Measurements from ENCODE around the gene FOXP1. TPM values are rescaled to one million over a fixed set of nuclear protein-coding genes. Genes with fewer than 3 reads are reported as not detected.

FOXP1 gene
- total and polyA plus RNA-seq, 2 donors from 2014 or later, result 6.7 to 87.2 TPM

DNA sequence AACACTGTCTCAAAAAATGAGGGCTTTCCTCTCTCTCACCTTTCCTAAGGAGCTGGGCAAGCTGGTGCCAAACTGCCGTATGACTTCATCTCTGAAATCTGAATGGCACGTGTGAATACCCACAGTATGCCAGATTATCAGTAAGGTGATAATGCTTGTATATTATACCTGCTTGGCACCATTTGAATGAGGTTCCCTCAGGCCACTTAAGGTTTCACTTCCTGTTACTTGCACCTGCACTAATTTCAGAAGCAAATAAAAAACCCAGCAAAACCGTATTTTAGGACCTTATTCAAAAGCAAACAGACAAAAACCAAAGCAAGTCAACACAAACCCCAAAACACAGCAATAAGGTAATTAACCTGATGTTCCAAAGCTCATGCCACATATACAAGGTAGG, 19.7 kb downstream of the FOXP1 start:
- Histone ChIP-seq H3K4me1 (ENCODE audit: control insufficient read depth in 2 of 3, insufficient read depth in 2 of 3, low read depth in 1 of 3, low read length in 3 of 3) (no peaks in the 10 kb centered on the region), H3K27me3 (ENCODE audit: control insufficient read depth, insufficient read depth, low read length) (no peaks in the 10 kb centered on the region), H3K9ac (ENCODE audit: low read length in 3 of 3) (no peak overlapping the region), H3K27ac (ENCODE audit: low read depth in 2 of 2, low read length in 2 of 2) (no peak overlapping the region), H3K36me3 (ENCODE audit: control insufficient read depth in 2 of 3, insufficient read depth in 3 of 3, low read length in 3 of 3) (no peaks in the 10 kb centered on the region), H3K9me3 (ENCODE audit: control insufficient read depth in 2 of 3, insufficient read depth in 1 of 3, low read length in 3 of 3) (no peaks in the 10 kb centered on the region), H3K4me3 (ENCODE audit: low read length in 3 of 3) (no peak overlapping the region)
- FAIRE-seq (no peak), DNase-seq (no peak)
- no peak for TF ChIP-seq CTCF (IDR thresholded peaks at IDR 0.05; ENCODE audit: borderline replicate concordance, extremely low read depth, insufficient read depth)
- intact Hi-C loops (cut with DNase I), result no loop called here

DNA sequence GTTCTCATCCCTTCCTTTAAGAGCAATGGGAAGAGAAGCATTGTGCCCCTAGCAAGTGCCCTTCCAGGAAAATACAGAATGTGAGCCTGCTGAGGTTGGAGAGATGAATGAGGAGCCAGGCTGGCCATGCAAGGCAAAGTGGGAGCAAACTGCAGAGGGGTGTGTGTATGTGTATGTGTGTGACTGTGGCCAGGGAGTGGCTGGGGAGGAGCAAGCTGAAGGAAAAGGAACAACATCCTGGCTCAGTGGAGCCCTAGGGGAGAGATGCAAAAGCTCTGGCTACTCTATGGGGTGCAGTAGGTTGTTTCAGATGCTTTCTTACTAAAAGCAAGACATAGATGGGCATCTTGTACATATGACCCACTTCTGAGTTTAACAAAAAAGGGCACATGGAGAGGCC, 20.6 kb downstream of the FOXP1 start:
- H3K27me3 ChIP-seq (ENCODE audit: control insufficient read depth, insufficient read depth, low read length), result no peaks in the 10 kb centered on the region
- intact Hi-C loops (cut with DNase I), result no loop called here
- no peak for FAIRE-seq
- H3K4me1 ChIP-seq (ENCODE audit: control insufficient read depth in 2 of 3, insufficient read depth in 2 of 3, low read depth in 1 of 3, low read length in 3 of 3), result no peaks in the 10 kb centered on the region
- no peak overlapping the region for H3K27ac ChIP-seq (ENCODE audit: low read depth in 2 of 2, low read length in 2 of 2)
- no peak for TF ChIP-seq CTCF (IDR thresholded peaks at IDR 0.05; ENCODE audit: borderline replicate concordance, extremely low read depth, insufficient read depth)
- H3K4me3 ChIP-seq (ENCODE audit: low read length in 3 of 3), result no peak overlapping the region
- H3K9me3 ChIP-seq (ENCODE audit: control insufficient read depth in 2 of 3, insufficient read depth in 1 of 3, low read length in 3 of 3), result no peaks in the 10 kb centered on the region
- no peaks in the 10 kb centered on the region for H3K36me3 ChIP-seq (ENCODE audit: control insufficient read depth in 2 of 3, insufficient read depth in 3 of 3, low read length in 3 of 3)
- DNase-seq, result no peak
- no peak overlapping the region for H3K9ac ChIP-seq (ENCODE audit: low read length in 3 of 3)

DNA sequence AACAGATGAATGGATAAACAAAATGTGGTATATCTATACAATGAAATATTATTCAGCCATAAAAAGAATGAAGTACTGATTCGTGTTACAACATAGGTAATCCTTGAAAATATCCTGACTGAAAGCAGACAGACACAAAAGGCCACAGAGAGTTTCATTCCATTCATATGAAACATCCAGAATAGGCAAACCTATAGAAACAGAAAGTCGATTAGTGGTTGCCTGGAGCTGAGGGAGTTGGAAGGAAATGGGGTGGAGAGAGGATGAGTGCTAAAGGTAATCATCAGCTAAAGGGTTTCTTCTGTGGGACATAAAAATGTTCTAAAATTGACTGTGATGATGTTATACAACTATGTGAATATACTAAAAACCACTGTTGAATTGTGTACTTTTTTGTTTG, 22.9 kb downstream of the FOXP1 start:
- Histone ChIP-seq H3K4me1 (ENCODE audit: control insufficient read depth in 2 of 3, insufficient read depth in 2 of 3, low read depth in 1 of 3, low read length in 3 of 3) (no peaks in the 10 kb centered on the region), H3K4me3 (ENCODE audit: low read length in 3 of 3) (no peak overlapping the region), H3K9ac (ENCODE audit: low read length in 3 of 3) (no peak overlapping the region), H3K36me3 (ENCODE audit: control insufficient read depth in 2 of 3, insufficient read depth in 3 of 3, low read length in 3 of 3) (no peaks in the 10 kb centered on the region), H3K9me3 (ENCODE audit: control insufficient read depth in 2 of 3, insufficient read depth in 1 of 3, low read length in 3 of 3) (no peaks in the 10 kb centered on the region), H3K27ac (ENCODE audit: low read depth in 2 of 2, low read length in 2 of 2) (no peak overlapping the region), H3K27me3 (ENCODE audit: control insufficient read depth, insufficient read depth, low read length) (no peaks in the 10 kb centered on the region)
- no peak for DNase-seq
- no peak for TF ChIP-seq CTCF (IDR thresholded peaks at IDR 0.05; ENCODE audit: borderline replicate concordance, extremely low read depth, insufficient read depth)
- no peak for FAIRE-seq
- intact Hi-C loops (cut with DNase I), result no loop called here

- DNase-seq (no peak), FAIRE-seq (no peak)
- Histone ChIP-seq H3K36me3 (ENCODE audit: control insufficient read depth in 2 of 3, insufficient read depth in 3 of 3, low read length in 3 of 3) (no peaks in the 10 kb centered on the region), H3K4me1 (ENCODE audit: control insufficient read depth in 2 of 3, insufficient read depth in 2 of 3, low read depth in 1 of 3, low read length in 3 of 3) (no peaks in the 10 kb centered on the region), H3K27me3 (ENCODE audit: control insufficient read depth, insufficient read depth, low read length) (no peaks in the 10 kb centered on the region), H3K9ac (ENCODE audit: low read length in 3 of 3) (no peak overlapping the region), H3K27ac (ENCODE audit: low read depth in 2 of 2, low read length in 2 of 2) (no peak overlapping the region), H3K9me3 (ENCODE audit: control insufficient read depth in 2 of 3, insufficient read depth in 1 of 3, low read length in 3 of 3) (no peaks in the 10 kb centered on the region), H3K4me3 (ENCODE audit: low read length in 3 of 3) (no peak overlapping the region)
- no peak for TF ChIP-seq CTCF (IDR thresholded peaks at IDR 0.05; ENCODE audit: borderline replicate concordance, extremely low read depth, insufficient read depth)
- intact Hi-C loops (cut with DNase I), result no loop called here
Measured at GRCh38 chr3:71559578-71560162, 23.9 kb downstream of the FOXP1 start.
